Measurements from ENCODE around the gene MPV17L2. TPM values are rescaled to one million over a fixed set of nuclear protein-coding genes. Genes with fewer than 3 reads are reported as not detected.

The MPV17L2 gene
- total RNA-seq, 4 donors from 2014 or later: 14.5 to 67.6 (median 21.2) TPM

- no peak for DNase-seq (ENCODE audit: extremely low spot score)
- Histone ChIP-seq H3K36me3 (no peaks in the 10 kb centered on the region), H3K27me3 (peaks cover 7 to 99% (median 26%) of the 10 kb centered on the region in 4 donors), H3K4me1 (peaks cover 0 to 13% (median 8%) of the 10 kb centered on the region in 4 donors), H3K4me3 (no peak overlapping the region), H3K9me3 (peaks cover 0 to 13% (median 10%) of the 10 kb centered on the region in 4 donors), H3K27ac (replicated peaks in 1 of 4) (no peak overlapping the region)
- intact Hi-C loops (cut with DNase I): no loop called here
- TF ChIP-seq POLR2A (IDR thresholded peaks at IDR 0.05; ENCODE audit: low read depth): no peak
- TF ChIP-seq EP300 (IDR thresholded peaks at IDR 0.05): no peak
- TF ChIP-seq POLR2AphosphoS5 (IDR thresholded peaks at IDR 0.05): no peak
- no peak for TF ChIP-seq CTCF (IDR thresholded peaks at IDR 0.05)
- 36% methylated on average over 4 of the region's 4 CpGs for WGBS
Measured at GRCh38 chr19:18231775-18232174, 38.8 kb downstream of the MPV17L2 start.

DNA sequence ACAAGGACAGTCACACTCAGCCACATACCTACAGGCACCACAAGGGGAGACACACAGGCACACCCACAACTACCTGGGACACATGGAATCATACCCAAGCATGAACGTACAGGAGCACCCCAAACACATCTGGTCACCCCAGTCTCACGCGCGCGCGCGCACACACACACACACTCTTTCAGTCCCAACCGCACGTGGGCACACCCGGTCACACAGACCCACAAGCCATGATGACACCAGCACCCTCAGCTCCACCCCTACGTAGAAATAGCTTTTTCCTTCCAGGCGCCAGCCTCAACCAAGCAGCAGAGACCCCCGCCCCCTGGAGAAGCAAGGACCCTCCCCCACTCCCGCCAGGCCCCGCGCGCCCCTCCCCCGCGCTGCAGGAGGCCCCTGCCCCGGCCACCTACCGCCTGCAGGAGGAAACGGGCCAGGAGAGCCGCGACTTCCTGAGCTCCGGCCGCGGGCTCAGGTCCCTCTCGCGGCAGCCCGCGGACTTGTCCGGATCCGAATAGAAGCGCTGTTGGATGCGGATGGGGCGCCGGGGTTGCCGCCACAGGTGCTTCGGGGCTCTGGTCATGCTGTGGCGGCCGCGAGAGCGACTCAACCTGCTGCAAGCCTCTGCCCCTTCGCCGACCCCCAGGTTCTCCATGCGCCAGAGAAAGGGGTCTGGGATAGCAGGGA, 39.7 kb downstream of the MPV17L2 start:
- intact Hi-C loops (cut with DNase I): no loop called here
- DNase-seq (ENCODE audit: extremely low spot score): no peak
- Histone ChIP-seq H3K9me3 (peaks cover 0 to 13% (median 10%) of the 10 kb centered on the region in 4 donors), H3K27me3 (peaks cover 7 to 97% (median 26%) of the 10 kb centered on the region in 4 donors), H3K4me3 (no peak overlapping the region), H3K27ac (replicated peaks in 1 of 4) (no peak overlapping the region), H3K36me3 (no peaks in the 10 kb centered on the region), H3K4me1 (peaks cover 0 to 13% (median 8%) of the 10 kb centered on the region in 4 donors)
- TF ChIP-seq EP300 (IDR thresholded peaks at IDR 0.05) (no peak), CTCF (IDR thresholded peaks at IDR 0.05) (no peak), POLR2AphosphoS5 (IDR thresholded peaks at IDR 0.05) (no peak), POLR2A (IDR thresholded peaks at IDR 0.05; ENCODE audit: low read depth) (no peak)
- WGBS: 3% methylated on average over 20 of the region's 46 CpGs

GRCh38 chr19:18233224-18233825, 40.3 kb downstream of the MPV17L2 start:
- Histone ChIP-seq H3K9me3 (peaks cover 0 to 13% (median 10%) of the 10 kb centered on the region in 4 donors), H3K36me3 (no peaks in the 10 kb centered on the region), H3K27me3 (peaks cover 7 to 97% (median 26%) of the 10 kb centered on the region in 4 donors), H3K27ac (replicated peaks in 1 of 4) (no peak overlapping the region), H3K4me3 (no peak overlapping the region), H3K4me1 (peaks cover 0 to 13% (median 8%) of the 10 kb centered on the region in 4 donors)
- 15% methylated on average over 37 of the region's 37 CpGs for WGBS
- intact Hi-C loops (cut with DNase I): no loop called here
- no peak for TF ChIP-seq POLR2A (IDR thresholded peaks at IDR 0.05; ENCODE audit: low read depth)
- TF ChIP-seq EP300 (IDR thresholded peaks at IDR 0.05): no peak
- TF ChIP-seq CTCF (IDR thresholded peaks at IDR 0.05): no peak
- TF ChIP-seq POLR2AphosphoS5 (IDR thresholded peaks at IDR 0.05): no peak
- no peak for DNase-seq (ENCODE audit: extremely low spot score)

GRCh38 chr19:18234194-18234593, 41.2 kb downstream of the MPV17L2 start:
- TF ChIP-seq CTCF (IDR thresholded peaks at IDR 0.05): no peak
- peaks cover 0 to 13% (median 8%) of the 10 kb centered on the region in 4 donors for H3K4me1 ChIP-seq
- 52% methylated on average over 6 of the region's 6 CpGs for WGBS
- peaks cover 7 to 90% (median 27%) of the 10 kb centered on the region in 4 donors for H3K27me3 ChIP-seq
- peaks cover 0 to 13% (median 10%) of the 10 kb centered on the region in 4 donors for H3K9me3 ChIP-seq
- H3K27ac ChIP-seq (replicated peaks in 1 of 4): no peak overlapping the region
- H3K4me3 ChIP-seq: no peak overlapping the region
- H3K36me3 ChIP-seq: no peaks in the 10 kb centered on the region
- intact Hi-C loops (cut with DNase I): no loop called here
- DNase-seq (ENCODE audit: extremely low spot score): no peak
